NCI-H2107 treated with DMSO at 0.1 percent for 48 hours (cell line): ENCODE measurements around the gene RHBDF1.
A peak's percentile ranks its signal among the peaks of the same experiment; 100 is the strongest.
"Not testable (repeated sequence)": the region's sequence is repeated elsewhere in the genome, so short reads cannot be mapped to it uniquely, and the experiment has no call there.

ENCODE experiments used
- DNase-seq: peaks from one replicate; lab custom pipeline; 2025; ENCODE audit not compliant: unreplicated experiment; lab: John Stamatoyannopoulos, UW

The RHBDF1 gene

GRCh38 chr16:59440-60059 lies 12.9 kb downstream of the RHBDF1 start:
- DNase-seq, result no peak

- DNase-seq, result no peak
Observed at GRCh38 chr16:58491-59439, 13.7 kb downstream of the RHBDF1 start.

GRCh38 chr16:57711-58110 lies 14.7 kb downstream of the RHBDF1 start:
- no peak for DNase-seq

- no peak for DNase-seq
Observed at GRCh38 chr16:56231-56927, 16.1 kb downstream of the RHBDF1 start.

- DNase-seq, result no peak
Observed at GRCh38 chr16:55571-56136, 16.8 kb downstream of the RHBDF1 start.

GRCh38 chr16:54237-54581 lies 18.2 kb downstream of the RHBDF1 start:
- DNase-seq, result no peak

- peak; percentile 82 for DNase-seq
Observed at GRCh38 chr16:53346-54236, 18.8 kb downstream of the RHBDF1 start, which contains the start of the genes POLR3K and SNRNP25. Gene POLR3K, minus strand, starts transcription at chr16:53608. Its CDS starts 22 bp downstream, at chr16:53586. Gene SNRNP25, plus strand, starts transcription at chr16:53828. Its CDS starts 189 bp downstream, at chr16:54017.

GRCh38 chr16:50769-51591 lies 21.5 kb downstream of the RHBDF1 start:
- DNase-seq, result no peak

GRCh38 chr16:47234-47633 lies 25.2 kb downstream of the RHBDF1 start:
- no peak for DNase-seq

GRCh38 chr16:46510-46909 lies 25.9 kb downstream of the RHBDF1 start:
- DNase-seq, result not testable (repeated sequence)

- DNase-seq, result no peak
Observed at GRCh38 chr16:45454-45853, 27.0 kb downstream of the RHBDF1 start.

- no peak for DNase-seq
Observed at GRCh38 chr16:44655-45054, 27.8 kb downstream of the RHBDF1 start.

GRCh38 chr16:43294-43693 lies 29.1 kb downstream of the RHBDF1 start:
- no peak for DNase-seq

- DNase-seq, result no peak
Observed at GRCh38 chr16:42691-43090, 29.7 kb downstream of the RHBDF1 start.

GRCh38 chr16:42069-42457 lies 30.4 kb downstream of the RHBDF1 start:
- DNase-seq, result no peak

GRCh38 chr16:41439-42068 lies 30.9 kb downstream of the RHBDF1 start:
- no peak for DNase-seq

- DNase-seq, result peak; percentile 47
Observed at GRCh38 chr16:38941-39892, 33.2 kb downstream of the RHBDF1 start.

- DNase-seq, result not testable (repeated sequence)
Observed at GRCh38 chr16:38206-38605, 34.2 kb downstream of the RHBDF1 start.
